GM12878 (cell line): Measurements from ENCODE around the gene EP400. TPM values are rescaled to one million over a fixed set of nuclear protein-coding genes. Genes with fewer than 3 reads are reported as not detected.

Experiments
- ATAC-seq: fragments of 200-7000 bp; cut with Tn5 transposase; 3 replicates; pipeline ENCODE4 v1.9.1; 2020; ENCODE audit warnings: mild to moderate bottlenecking, moderate library complexity
- BruUV-seq: library from RNA; stranded (reverse); fragments of 400-500 nt; replicated peaks from 2 replicates; lab custom pipeline; 2021; lab: Mats Ljungman, UMichigan
- CTCF ChIA-PET: fragments of 300-600 bp; sonication (Branson Sonifier 250); formaldehyde crosslinking; extraction: SDS; loops from one replicate; lab custom pipeline; 2021; ENCODE audit warnings: inconsistent platforms; lab: Yijun Ruan, JAX
- POLR2A ChIA-PET: fragments of 350-600 bp; formaldehyde crosslinking; extraction: SDS; loops from one replicate; lab custom pipeline; 2021; ENCODE audit warnings: inconsistent platforms; lab: Charles Lee
- RAD21 ChIA-PET: fragments of 300-600 bp; sonication (Branson Sonifier 250); formaldehyde crosslinking; loops from one replicate; lab custom pipeline; 2023; ENCODE audit warnings: antibody characterized with exemption; ENCODE audit not compliant: unreplicated experiment; lab: Charles Lee
- SMC1A ChIA-PET: fragments of 300-600 bp; sonication (Branson Sonifier 250); formaldehyde crosslinking; loops from one replicate; lab custom pipeline; 2023; ENCODE audit not compliant: unreplicated experiment, uncharacterized antibody; lab: Charles Lee
- DNase-seq: peaks from one replicate; pipeline ENCODE4 v3.0.0-alpha.2; 2011; ENCODE audit warnings: low read depth, low spot score
- FAIRE-seq: peaks from 3 replicates; lab custom pipeline; 2011; peaks lifted over from hg19 to GRCh38; lab: Jason Lieb, UNC
- H2AFZ ChIP-seq: 2 replicates; pipeline ENCODE4 v1.6.0; 2011; ENCODE audit warnings: low read depth, low read length, control low read depth; ENCODE audit not compliant: control insufficient read depth
- H3K27ac ChIP-seq: 2 replicates; pipeline ENCODE4 v1.5.1; 2011; ENCODE audit warnings: control low read depth; ENCODE audit not compliant: control insufficient read depth, insufficient read depth
- H3K27me3 ChIP-seq, 2 experiments: replicated peaks in 1 of 2; 2 replicates each; pipeline versions ENCODE4 v1.6.0 to v1.6.1; 2011; ENCODE audit warnings: low read length in 1 of 2; ENCODE audit not compliant: control insufficient read depth in 2 of 2, insufficient read depth in 2 of 2
- H3K36me3 ChIP-seq, 2 experiments: 2 replicates each; pipeline ENCODE4 v1.5.1; 2011; ENCODE audit warnings: low read length in 1 of 2; ENCODE audit not compliant: control insufficient read depth in 2 of 2, insufficient read depth in 2 of 2
- H3K4me1 ChIP-seq: 2 replicates; pipeline ENCODE4 v1.6.1; 2011; ENCODE audit warnings: mild to moderate bottlenecking, low read length, moderate library complexity, mixed read lengths; ENCODE audit not compliant: control insufficient read depth, insufficient read depth
- H3K4me2 ChIP-seq: 2 replicates; pipeline ENCODE4 v1.6.0; 2011; ENCODE audit warnings: control low read depth; ENCODE audit not compliant: control insufficient read depth, insufficient read depth
- H3K4me3 ChIP-seq: fragments of 200-600 bp; sonication (generic); 2 replicates; pipeline ENCODE4 v1.5.1; 2016
- H3K79me2 ChIP-seq: 2 replicates; pipeline ENCODE4 v1.6.0; 2011; ENCODE audit warnings: low read length; ENCODE audit not compliant: control insufficient read depth, insufficient read depth
- H3K9ac ChIP-seq: 2 replicates; pipeline ENCODE4 v1.8.0; 2011; ENCODE audit warnings: low read length, control low read depth, mixed read lengths; ENCODE audit not compliant: control insufficient read depth, insufficient read depth
- H3K9me3 ChIP-seq: replicated peaks from 3 replicates; pipeline ENCODE4 v1.5.1; 2011; ENCODE audit warnings: mild to moderate bottlenecking, low read length; ENCODE audit not compliant: control insufficient read depth, insufficient read depth
- H4K20me1 ChIP-seq: 2 replicates; pipeline ENCODE4 v1.6.0; 2011; ENCODE audit not compliant: control insufficient read depth, insufficient read depth
- BCL3 ChIP-seq: IDR thresholded peaks from 2 replicates; pipeline ENCODE4 v1.6.1; 2011; ENCODE audit warnings: borderline replicate concordance, low read depth, mild to moderate bottlenecking, moderate library complexity, low read length; ENCODE audit not compliant: insufficient read depth, poor library complexity, severe bottlenecking
- BMI1 ChIP-seq: fragments of 450-650 bp; IDR thresholded peaks from 2 replicates; pipeline ENCODE4 v1.6.1; 2016; ENCODE audit warnings: mild to moderate bottlenecking, moderate library complexity, borderline replicate concordance
- DPF2 ChIP-seq: fragments of 450-650 bp; IDR thresholded peaks from 2 replicates; pipeline ENCODE4 v1.6.1; 2017; ENCODE audit warnings: mild to moderate bottlenecking
- ELK1 ChIP-seq: IDR thresholded peaks from 2 replicates; pipeline ENCODE4 v1.6.1; 2012; ENCODE audit warnings: low read depth, low read length, improper control_type of control experiment
- IRF4 ChIP-seq: IDR thresholded peaks from 2 replicates; pipeline ENCODE4 v1.6.1; 2011; ENCODE audit warnings: low read depth, low read length
- NFYA ChIP-seq: IDR thresholded peaks from 2 replicates; pipeline ENCODE4 v1.6.1; 2011; ENCODE audit warnings: low read depth, mild to moderate bottlenecking, low read length, improper control_type of control experiment, borderline replicate concordance
- POLR2A ChIP-seq: IDR thresholded peaks from 2 replicates; pipeline ENCODE4 v1.6.1; 2011; ENCODE audit warnings: low read depth, mild to moderate bottlenecking, low read length
- POLR2AphosphoS2 ChIP-seq: IDR thresholded peaks from 2 replicates; pipeline ENCODE4 v1.6.1; 2011; ENCODE audit warnings: low read depth, mild to moderate bottlenecking, low read length, improper control_type of control experiment, moderate library complexity
- RBBP5 ChIP-seq: fragments of 200-600 bp; sonication (generic); conservative IDR thresholded peaks from 2 replicates; pipeline ENCODE4 v1.6.1; 2016
- SIN3A ChIP-seq: IDR thresholded peaks from 2 replicates; pipeline ENCODE4 v1.6.1; 2012; ENCODE audit warnings: low read depth, low read length, improper control_type of control experiment
- SREBF2 ChIP-seq: IDR thresholded peaks from 2 replicates; pipeline ENCODE4 v1.6.1; 2012; ENCODE audit warnings: mild to moderate bottlenecking, low read length
- STAT3 ChIP-seq: IDR thresholded peaks from 2 replicates; pipeline ENCODE4 v1.6.1; 2011; ENCODE audit warnings: low read depth, low read length, improper control_type of control experiment
- WGBS: methylation state at CpG from one replicate; pipeline ENCODE4 v1.1.6; 2016; ENCODE audit warnings: low lambda C conversion rate; ENCODE audit not compliant: insufficient replicate concordance, insufficient coverage; ENCODE audit errors: missing lambda C conversion rate; 5-methylcytosine and 5-hydroxymethylcytosine counted together
- in situ Hi-C: fragments of 300-500 bp; cut with MboI; formaldehyde crosslinking; loops from 9 replicates; pipeline ENCODE4 v1.14.3; 2018; ENCODE audit warnings: mixed read lengths
- intact Hi-C: fragments of 100-400 bp; cut with micrococcal nuclease; formaldehyde crosslinking; loops from one replicate; pipeline ENCODE4 v1.14.2; 2022; ENCODE audit not compliant: unreplicated experiment
- polyA plus RNA-seq, 11 experiments: library from polyadenylated mRNA; depleted of rRNA in 4 of 11; unstranded in 6 of 11; stranded (reverse) in 5 of 11; fragments of >200 nt; fragmentation: Nextera tagmentation in 4 of 11; fragmentation: Illumina TruSeq in 1 of 11; extraction: Ambion mirVana in 4 of 11; extraction: Trizol in 1 of 11; gene quantifications; 1 replicate in 1 of 11; 2 replicates in 10 of 11; pipeline versions ENCODE4 v1.2.1 to v1.2.3, GENCODE V29; 2011 to 2016; ENCODE audit warnings: inconsistent platforms in 2 of 11, missing spikeins in 2 of 11, low read depth in 1 of 11
- total RNA-seq, 4 experiments: library from RNA; depleted of rRNA in 3 of 4; stranded (reverse); fragments of >200 nt in 3 of 4; fragmentation: Illumina TruSeq in 1 of 4; extraction: Trizol in 1 of 4; gene quantifications; 2 replicates each; pipeline versions ENCODE4 v1.2.1 to v1.2.3, GENCODE V29; 2013 to 2021

The EP400 gene
- total and polyA plus RNA-seq, 10 of the 15 experiments (the other 5 are each of a cell fraction or from before 2014, with no cell fraction given): 3.8 to 44.2 (median 8.4) TPM

GRCh38 chr12:131920902-131921840, 28.6 kb upstream of the EP400 start:
- DNase-seq: no peak
- Histone ChIP-seq H3K9ac (no peak overlapping the region), H3K36me3 (no peaks in the 10 kb centered on the region; a peak in 2 of 4 replicates), H2AFZ (no peak overlapping the region), H3K27me3 (no peaks in the 10 kb centered on the region), H3K4me2 (no peak overlapping the region), H3K27ac (no peak overlapping the region)
- RAD21 ChIA-PET: no interaction called here
- CTCF ChIA-PET: no interaction called here
- SMC1A ChIA-PET: no interaction called here
- in situ Hi-C loops: no loop called here
- TF ChIP-seq DPF2 (no peak), NFYA (no peak), BMI1 (no peak), SIN3A (no peak), POLR2AphosphoS2 (no peak), ELK1 (no peak), IRF4 (no peak), BCL3 (no peak), POLR2A (no peak), STAT3 (no peak), SREBF2 (no peak), RBBP5 (no peak)
- TF ChIP-seq, all 136 proteins: peak for 0
- POLR2A ChIA-PET: no interaction called here
- Histone ChIP-seq H3K4me1 (peaks cover 21% of the 10 kb centered on the region), H4K20me1 (no peaks in the 10 kb centered on the region), H3K9me3 (no peaks in the 10 kb centered on the region), H3K79me2 (no peaks in the 10 kb centered on the region), H3K4me3 (no peak overlapping the region)
- ATAC-seq: no peak
- no peak for FAIRE-seq
- intact Hi-C loops: no loop called here
- no TSS peak for BruUV-seq
- WGBS: 92% methylated on average over 35 of the region's 35 CpGs
